Measurements from ENCODE around the gene STARD5. TPM values are rescaled to one million over a fixed set of nuclear protein-coding genes. Genes with fewer than 3 reads are reported as not detected.

STARD5 gene
- total and polyA plus RNA-seq, 7 donors, result 0.66 to 26.1 (median 6.4) TPM

DNA sequence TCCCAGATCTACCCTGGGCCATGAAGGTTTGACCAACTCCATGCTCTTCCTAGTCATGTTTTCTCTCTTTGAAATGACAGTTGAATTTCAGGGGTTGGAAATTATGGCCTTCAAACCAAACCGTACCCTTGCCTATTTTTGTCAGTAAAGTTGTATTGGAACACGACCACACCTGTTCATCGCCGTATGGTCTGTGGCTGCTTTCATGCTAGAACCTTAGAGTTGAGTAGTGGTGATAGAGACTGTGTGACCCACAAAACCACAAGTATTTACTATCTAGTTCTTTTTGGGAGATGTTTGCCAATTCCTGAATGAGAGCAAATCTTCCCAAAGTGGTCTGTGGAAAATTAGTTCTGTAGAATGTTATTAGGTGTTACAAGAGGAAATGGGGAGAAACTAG lies 24.0 kb upstream of the STARD5 start:
- Histone ChIP-seq H3K27me3 (no peaks in the 10 kb centered on the region), H3K9me3 (no peaks in the 10 kb centered on the region), H3K4me1 (no peaks in the 10 kb centered on the region), H3K4me3 (no peak overlapping the region), H3K27ac (no peak overlapping the region), H3K36me3 (no peaks in the 10 kb centered on the region)
- TF ChIP-seq POLR2A (IDR thresholded peaks at IDR 0.05) (no peak), EP300 (IDR thresholded peaks at IDR 0.05) (no peak)
- DNase-seq, result no peak
- 82 to 91% methylated on average over 4 of the region's 4 CpGs for WGBS, 2 donors
- intact Hi-C loops (cut with DNase I), result no loop called here

DNA sequence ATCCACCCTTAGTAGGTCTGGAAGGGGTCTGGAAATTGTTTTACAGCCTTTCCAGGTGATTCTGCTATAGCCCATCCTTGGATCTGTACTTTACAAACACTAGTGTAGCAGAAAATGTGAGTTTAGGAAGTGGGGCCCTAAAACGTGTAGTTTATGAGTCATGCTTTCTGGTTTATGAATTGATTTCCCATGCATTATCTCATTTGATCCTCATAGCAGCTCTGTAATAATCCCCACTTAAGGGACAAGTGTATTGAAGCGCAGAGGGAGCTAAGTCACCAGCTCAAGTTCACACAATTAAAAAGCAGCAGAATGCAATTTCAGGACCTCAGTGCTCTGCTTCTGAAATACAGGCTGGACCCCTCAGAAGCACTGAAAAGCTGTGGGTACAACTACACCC lies 22.7 kb upstream of the STARD5 start:
- DNase-seq, result no peak
- TF ChIP-seq POLR2A (IDR thresholded peaks at IDR 0.05) (no peak), POLR2AphosphoS5 (IDR thresholded peaks at IDR 0.05) (no peak), EP300 (IDR thresholded peaks at IDR 0.05) (no peak)
- TF ChIP-seq, protein P1, sequence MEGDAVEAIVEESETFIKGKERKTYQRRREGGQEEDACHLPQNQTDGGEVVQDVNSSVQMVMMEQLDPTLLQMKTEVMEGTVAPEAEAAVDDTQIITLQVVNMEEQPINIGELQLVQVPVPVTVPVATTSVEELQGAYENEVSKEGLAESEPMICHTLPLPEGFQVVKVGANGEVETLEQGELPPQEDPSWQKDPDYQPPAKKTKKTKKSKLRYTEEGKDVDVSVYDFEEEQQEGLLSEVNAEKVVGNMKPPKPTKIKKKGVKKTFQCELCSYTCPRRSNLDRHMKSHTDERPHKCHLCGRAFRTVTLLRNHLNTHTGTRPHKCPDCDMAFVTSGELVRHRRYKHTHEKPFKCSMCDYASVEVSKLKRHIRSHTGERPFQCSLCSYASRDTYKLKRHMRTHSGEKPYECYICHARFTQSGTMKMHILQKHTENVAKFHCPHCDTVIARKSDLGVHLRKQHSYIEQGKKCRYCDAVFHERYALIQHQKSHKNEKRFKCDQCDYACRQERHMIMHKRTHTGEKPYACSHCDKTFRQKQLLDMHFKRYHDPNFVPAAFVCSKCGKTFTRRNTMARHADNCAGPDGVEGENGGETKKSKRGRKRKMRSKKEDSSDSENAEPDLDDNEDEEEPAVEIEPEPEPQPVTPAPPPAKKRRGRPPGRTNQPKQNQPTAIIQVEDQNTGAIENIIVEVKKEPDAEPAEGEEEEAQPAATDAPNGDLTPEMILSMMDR (IDR thresholded peaks at IDR 0.05), result no peak
- 38 to 60% methylated on average over 2 of the region's 2 CpGs for WGBS, 2 donors

DNA sequence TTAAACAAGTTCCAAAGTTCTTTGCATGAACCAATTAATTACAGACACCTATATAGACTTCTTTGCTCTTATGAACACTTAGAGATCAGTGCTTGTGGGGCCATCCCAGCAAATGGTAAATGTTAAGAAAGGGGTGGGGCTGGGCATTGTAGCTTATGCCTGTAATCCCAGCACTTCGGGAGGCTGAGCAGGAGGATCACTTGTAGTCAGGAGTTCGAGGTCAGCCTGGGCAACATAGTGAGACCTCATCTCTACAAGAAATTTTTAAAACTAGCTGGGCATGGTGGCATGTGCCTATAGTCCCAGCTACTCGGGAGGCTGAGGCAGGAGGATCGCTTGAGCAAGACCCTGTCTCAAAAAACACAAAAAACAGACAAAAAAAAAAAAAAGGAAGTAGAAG lies 19.4 kb upstream of the STARD5 start:
- intact Hi-C loops (cut with DNase I), result no loop called here
- WGBS, 2 donors, result 91 to 93% methylated on average over 4 of the region's 4 CpGs
- TF ChIP-seq, protein P1 (IDR thresholded peaks at IDR 0.05), result no peak
- TF ChIP-seq POLR2A (IDR thresholded peaks at IDR 0.05) (no peak), POLR2AphosphoS5 (IDR thresholded peaks at IDR 0.05) (no peak), EP300 (IDR thresholded peaks at IDR 0.05) (no peak)
- no peak for DNase-seq
- H3K27me3 ChIP-seq, result no peaks in the 10 kb centered on the region
- no peaks in the 10 kb centered on the region for H3K36me3 ChIP-seq
- peaks cover 0 to 16% (median 14%) of the 10 kb centered on the region in 4 donors for H3K4me1 ChIP-seq
- no peak overlapping the region for H3K27ac ChIP-seq
- no peak overlapping the region for H3K4me3 ChIP-seq
- no peaks in the 10 kb centered on the region for H3K9me3 ChIP-seq

More for the DNA sequence above, 22.7 kb upstream of the STARD5 start:
- intact Hi-C loops (cut with DNase I), result no loop called here
- Histone ChIP-seq H3K4me1 (no peaks in the 10 kb centered on the region), H3K9me3 (no peaks in the 10 kb centered on the region), H3K36me3 (no peaks in the 10 kb centered on the region), H3K4me3 (no peak overlapping the region), H3K27ac (no peak overlapping the region), H3K27me3 (no peaks in the 10 kb centered on the region)

DNA sequence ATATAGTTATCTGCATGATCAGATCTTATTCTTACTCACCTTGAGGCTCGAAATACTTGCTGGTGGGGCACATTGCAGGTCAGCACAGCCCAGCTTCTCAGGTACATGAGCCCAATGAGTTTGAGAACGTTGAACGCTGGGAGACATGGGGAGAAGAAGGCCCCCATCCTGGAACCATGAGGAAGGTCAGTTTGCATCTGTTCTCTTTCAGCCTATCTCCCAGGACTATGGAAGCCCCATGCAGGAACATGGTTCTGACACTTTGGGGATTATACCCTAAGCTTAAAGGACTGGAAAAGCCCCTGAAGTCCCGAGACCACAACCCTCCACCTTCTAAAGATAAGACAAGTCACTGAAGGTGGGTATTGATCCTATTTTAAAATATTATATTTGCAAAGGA lies 17.4 kb upstream of the STARD5 start:
- Histone ChIP-seq H3K4me1 (peaks cover 0 to 29% (median 20%) of the 10 kb centered on the region in 4 donors), H3K4me3 (no peak overlapping the region), H3K27ac (no peak overlapping the region), H3K27me3 (no peaks in the 10 kb centered on the region), H3K36me3 (no peaks in the 10 kb centered on the region), H3K9me3 (no peaks in the 10 kb centered on the region)
- intact Hi-C loops (cut with DNase I), result no loop called here
- WGBS, 2 donors, result 92 to 94% methylated on average over 4 of the region's 4 CpGs
- TF ChIP-seq, protein P1 (IDR thresholded peaks at IDR 0.05), result no peak
- TF ChIP-seq EP300 (IDR thresholded peaks at IDR 0.05), result no peak
- no peak for DNase-seq

GRCh38 chr15:81339851-81340250 lies 15.9 kb upstream of the STARD5 start:
- DNase-seq, result no peak
- Histone ChIP-seq H3K4me3 (no peak overlapping the region), H3K9me3 (no peaks in the 10 kb centered on the region), H3K27me3 (no peaks in the 10 kb centered on the region), H3K4me1 (peaks cover 0 to 29% (median 20%) of the 10 kb centered on the region in 4 donors), H3K27ac (no peak overlapping the region), H3K36me3 (no peaks in the 10 kb centered on the region)
- WGBS, 2 donors, result 73 to 83% methylated on average over 4 of the region's 4 CpGs
- intact Hi-C loops (cut with DNase I), result loop anchor here (5.0 kb wide), 2 partner anchors 57 to 63 kb away; no protein-coding TSS in a partner anchor
- TF ChIP-seq, protein P1 (IDR thresholded peaks at IDR 0.05), result no peak
- TF ChIP-seq POLR2AphosphoS5 (IDR thresholded peaks at IDR 0.05) (no peak), POLR2A (IDR thresholded peaks at IDR 0.05) (no peak), EP300 (IDR thresholded peaks at IDR 0.05) (no peak)
